Fibroblast of skin of back (primary cell): ENCODE data around the gene SLC4A11.

Source experiments
- DNase-seq: peaks from one replicate; pipeline ENCODE4 v3.0.0-alpha.2; 2013

Gene SLC4A11

GRCh38 chr20:3245711-3246110 is 6.7 kb upstream of the SLC4A11 start:
- DNase-seq: no peak

DNA sequence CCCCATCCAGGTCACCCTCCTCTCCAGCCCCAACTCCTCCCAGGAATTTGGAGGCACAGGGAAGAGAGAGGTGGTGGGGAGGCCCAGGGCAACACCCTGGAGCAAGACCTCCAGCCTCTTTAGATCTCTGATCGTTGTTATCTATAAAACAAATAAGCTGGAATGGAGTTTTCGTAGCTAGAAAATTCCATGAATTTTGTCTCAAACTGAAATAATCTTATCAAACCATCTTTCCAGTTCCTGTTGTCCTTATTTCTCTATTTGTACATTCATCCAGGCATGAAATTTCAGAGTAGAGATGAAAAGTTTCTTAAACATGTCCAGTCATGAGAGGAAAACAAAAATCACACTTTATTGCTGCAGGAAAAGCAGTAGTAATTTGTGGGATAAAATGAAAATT is 6.2 kb upstream of the SLC4A11 start:
- DNase-seq: no peak

DNA sequence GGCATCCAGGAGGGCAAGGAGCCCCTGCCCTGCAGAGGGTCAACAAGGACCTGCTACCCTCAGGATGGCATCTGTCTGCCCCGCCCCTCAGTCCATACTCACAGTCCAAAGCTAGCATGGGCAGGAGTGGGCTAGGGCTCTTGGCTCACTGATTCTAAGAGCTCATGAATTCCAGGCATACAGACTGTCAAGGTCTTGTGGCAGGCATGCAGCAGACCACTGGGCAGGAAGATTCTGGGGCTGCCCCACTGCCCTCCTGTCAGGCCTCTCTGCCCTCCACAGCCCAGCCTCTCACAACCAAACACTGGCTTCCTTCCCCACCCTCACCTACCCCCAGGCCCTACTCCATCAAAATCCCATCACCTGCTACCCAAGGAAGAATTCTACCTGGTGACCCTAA is 5.6 kb upstream of the SLC4A11 start:
- DNase-seq: no peak

- DNase-seq: no peak
Observed at GRCh38 chr20:3243718-3244358, 4.8 kb upstream of the SLC4A11 start.

DNA sequence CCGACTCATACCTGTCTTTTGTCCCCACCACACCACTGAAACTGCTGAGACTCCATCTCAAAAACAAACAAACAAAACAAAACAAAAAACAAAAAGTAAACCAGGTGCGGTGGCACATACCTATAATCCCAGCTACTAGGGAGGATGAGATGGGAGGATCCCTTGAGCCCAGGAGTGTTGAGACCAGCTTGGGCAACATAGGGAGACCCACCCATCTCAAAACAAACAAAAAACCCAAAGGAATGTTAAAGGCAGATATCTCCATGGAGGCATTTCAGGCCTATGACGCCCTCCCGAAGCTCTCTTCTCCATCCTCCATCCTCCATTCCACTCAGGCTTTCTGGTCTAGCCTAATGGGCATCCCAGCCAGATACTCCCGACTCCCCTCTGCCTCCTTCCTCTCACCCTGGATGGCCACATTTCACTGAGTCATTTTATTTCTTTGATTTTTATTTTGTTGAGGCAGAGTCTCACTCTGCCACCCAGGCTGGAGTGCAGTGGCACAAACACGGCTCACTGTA is 3.2 kb upstream of the SLC4A11 start:
- DNase-seq: no peak

GRCh38 chr20:3240776-3241363 is 1.9 kb upstream of the SLC4A11 start:
- no peak for DNase-seq

GRCh38 chr20:3239867-3240775 is 1.1 kb upstream of the SLC4A11 start:
- no peak for DNase-seq

GRCh38 chr20:3238616-3239025 is 369 bp downstream of the SLC4A11 start:
- no peak for DNase-seq

DNA sequence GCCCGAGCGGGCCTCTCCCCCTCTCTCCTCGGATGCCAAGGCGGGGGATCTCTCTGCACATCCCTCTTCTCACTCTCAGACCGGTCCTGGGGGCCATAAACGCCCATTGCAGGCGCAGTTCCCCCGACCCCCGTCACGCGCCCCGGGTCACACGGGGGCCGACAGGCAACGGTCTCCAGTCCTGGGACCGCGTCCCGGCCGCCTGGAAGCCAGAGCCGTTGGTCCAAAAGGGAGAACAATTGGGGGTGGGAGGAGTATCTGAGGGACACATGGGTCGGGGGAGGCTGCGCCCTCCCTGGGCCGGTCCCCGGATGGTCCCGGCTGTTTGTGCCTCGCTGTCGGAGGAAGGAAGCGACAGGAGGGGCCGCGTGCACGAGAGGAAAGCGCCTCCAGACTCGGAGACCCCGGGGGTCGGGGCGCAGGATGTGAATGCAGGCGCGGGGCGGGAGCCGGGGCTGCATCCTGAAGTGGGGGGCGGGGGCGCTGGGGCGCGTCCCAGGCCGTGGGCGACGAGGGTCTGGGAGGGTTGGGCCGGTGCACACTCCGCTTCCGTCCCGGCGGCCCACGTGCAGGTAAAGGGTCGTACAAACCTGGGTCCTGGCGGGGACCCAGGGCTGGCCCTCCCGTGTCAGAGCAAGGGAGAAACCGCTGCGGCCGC is 903 bp downstream of the SLC4A11 start:
- DNase-seq: no peak

DNA sequence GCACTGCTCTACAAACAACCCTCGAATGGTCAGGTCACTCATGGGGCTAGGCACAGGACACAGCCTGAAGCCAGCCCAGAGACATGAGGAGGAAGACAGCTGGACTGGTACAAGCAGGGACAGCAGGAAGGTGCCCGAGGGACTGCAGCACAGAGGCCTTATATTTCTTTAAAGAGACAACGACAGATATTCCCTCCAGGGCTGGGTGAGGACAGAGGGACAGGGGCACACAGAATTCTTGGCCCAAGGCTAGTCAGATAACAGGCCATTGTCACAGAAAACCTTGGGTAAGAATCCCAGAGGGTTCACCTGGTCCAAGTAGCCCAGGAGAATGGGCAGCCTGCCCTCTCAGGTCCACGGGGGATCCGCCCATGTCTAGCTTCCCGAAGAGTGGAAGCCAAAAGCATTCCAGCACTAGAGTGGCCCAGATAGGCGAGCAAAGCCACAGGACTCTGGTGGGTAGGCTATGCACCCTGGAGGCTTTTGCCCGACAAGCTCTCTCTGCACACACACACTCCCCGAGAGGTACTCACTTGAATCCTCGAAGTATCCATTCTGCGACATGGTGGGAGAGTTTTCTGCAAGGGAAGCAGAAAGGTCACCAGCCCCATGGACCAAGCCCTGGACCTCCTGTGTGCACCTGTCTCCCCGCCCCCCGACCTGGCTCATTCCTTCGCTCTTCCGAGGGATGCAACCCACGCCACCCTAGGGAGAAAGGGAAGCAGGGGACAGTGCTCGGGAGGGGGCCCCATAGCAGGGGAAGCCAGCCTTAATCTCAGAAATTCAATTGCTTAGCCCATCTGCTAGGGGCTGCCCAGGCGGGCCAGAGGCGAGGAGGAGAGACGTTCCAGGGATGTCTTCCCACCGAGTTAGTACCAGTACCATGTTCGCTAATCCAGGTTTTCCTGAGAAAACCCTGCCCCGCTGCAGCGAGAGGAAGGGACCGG is 1.7 kb downstream of the SLC4A11 start:
- no peak for DNase-seq

GRCh38 chr20:3235666-3236324 is 3.2 kb downstream of the SLC4A11 start:
- peak; percentile 22 for DNase-seq

DNA sequence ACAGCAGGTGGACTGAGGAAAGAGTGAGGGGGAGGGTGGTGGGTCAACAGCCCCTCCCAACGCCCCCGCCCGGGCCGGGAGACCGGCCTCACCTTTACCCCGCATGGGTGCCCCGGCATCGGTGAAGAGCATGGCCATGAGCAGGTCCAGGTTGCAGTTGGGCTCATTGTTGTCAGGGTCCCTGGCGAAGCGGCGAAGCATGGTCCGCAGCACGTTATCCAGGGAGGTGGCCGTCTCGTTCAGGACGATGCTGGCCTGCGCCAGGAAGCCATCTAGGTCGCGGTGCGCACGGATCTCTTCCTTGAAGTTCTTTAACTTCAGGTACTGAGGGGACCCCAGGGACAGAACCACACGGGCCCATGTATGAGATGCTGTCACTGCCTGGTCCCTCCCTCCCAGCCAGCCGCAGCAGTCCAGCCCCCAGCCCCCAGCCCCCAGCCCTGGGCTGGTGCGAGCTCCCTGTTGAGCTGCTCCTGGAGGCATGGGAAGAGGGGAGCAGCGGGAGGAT is 4.9 kb downstream of the SLC4A11 start:
- DNase-seq: no peak

- DNase-seq: no peak
Observed at GRCh38 chr20:3233131-3233990, 5.6 kb downstream of the SLC4A11 start.

DNA sequence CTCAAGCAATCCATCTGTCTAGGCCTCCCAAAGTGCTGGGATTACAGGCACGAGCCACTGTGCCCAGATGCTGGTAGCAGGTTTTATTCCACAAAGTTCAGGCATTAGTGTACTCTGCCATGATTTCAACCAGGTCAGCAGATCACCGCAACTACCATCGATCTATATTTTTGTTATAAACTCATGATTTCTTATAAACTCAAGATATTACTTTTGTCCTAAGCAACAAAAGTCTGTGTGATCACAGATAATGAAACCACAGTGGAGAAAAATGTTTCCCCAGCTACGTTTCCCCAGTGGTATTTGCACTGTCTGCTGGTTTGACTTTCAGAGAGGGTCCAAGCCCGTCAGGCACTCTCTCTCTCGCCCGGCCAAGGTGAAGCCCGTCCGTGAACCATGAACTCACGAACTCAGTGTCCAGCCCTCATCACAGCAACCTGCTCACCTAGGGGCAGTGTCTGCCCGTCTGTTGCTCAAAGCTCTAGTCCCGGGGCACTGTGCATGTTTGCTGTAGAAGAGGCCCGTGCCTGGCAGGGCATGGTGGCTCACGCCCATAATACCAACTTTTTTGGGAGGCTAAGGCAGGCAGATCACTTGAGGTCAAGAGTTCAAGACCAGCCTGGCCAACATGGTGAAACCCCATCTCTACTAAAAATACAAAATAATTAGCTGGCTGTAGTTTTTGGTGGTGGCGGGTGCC is 7.0 kb downstream of the SLC4A11 start:
- DNase-seq: no peak

DNA sequence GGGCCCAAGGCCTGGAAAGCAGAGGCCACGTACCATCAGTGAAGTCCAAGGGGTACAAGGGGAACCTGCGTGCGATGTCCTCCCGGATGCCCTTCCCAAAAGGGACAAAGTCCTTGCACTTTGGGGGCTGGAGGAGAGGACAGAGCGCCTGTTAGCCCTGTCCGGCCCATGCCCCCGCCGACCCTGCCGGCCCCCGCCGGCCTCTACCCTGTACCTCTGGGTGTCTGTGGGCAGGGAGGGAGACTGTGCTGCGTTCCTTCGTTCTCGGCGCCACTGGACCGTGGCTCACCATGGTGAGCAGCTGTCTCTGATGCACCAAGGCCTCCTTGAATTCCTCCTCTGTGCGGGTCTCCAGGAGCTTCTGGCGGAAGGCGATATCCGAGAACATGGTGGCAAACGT is 7.9 kb downstream of the SLC4A11 start:
- DNase-seq: no peak

DNA sequence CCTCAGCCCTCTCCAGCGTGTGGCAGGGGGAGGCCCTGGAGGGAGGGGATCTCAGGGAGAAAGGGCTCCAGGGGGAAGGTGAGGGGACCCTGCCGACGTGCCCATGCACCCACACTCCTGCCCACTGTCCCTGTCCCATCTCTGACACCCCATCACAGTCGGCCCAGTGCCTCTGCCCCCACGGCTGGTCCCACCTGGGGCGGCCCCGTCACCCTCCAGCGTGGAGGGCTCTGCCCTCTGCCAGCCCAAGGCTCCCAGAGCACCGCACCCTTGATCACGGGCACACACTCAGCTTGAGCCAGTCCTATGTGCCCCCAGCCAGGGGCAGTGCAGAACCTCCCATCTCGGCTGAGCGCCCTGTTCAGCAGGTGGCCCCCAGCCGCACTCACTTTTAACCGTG is 9.2 kb downstream of the SLC4A11 start:
- no peak for DNase-seq

DNA sequence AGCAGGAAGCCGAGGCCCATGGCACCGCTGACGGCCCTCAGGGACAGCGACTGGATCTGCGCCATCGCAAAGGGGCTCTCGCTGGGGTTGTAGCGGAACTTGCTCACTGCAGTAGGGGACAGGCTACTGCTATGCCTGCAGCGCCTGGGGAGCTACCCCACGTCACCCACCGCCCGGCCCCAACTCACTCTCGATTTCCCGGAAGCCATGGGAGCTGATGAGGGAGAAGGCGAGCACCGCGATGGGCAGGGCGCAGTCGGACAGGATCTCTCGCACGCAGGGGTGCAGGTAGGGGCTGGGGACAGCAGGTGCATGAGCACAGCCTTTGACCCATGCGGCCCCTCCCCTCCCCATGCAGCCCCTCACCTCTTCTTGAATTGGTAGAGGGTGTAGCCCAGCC is 9.8 kb downstream of the SLC4A11 start:
- no peak for DNase-seq

- no peak for DNase-seq
Observed at GRCh38 chr20:3228750-3229032, 10.3 kb downstream of the SLC4A11 start.

- DNase-seq: no peak
Observed at GRCh38 chr20:3227936-3228749, 10.8 kb downstream of the SLC4A11 start.
